Measurements from ENCODE around the gene RAB22A. TPM values are rescaled to one million over a fixed set of nuclear protein-coding genes. Genes with fewer than 3 reads are reported as not detected.

Gene RAB22A
- total RNA-seq, 1 donor from 2014 or later = 7.9 TPM

- Mint-ChIP-seq H3K27me3 (ENCODE audit: insufficient read depth, low read depth) (no peaks in the 10 kb centered on the region), H3K36me3 (peaks cover 11% of the 10 kb centered on the region), H3K4me3 (no peak overlapping the region), H3K27ac (no peak overlapping the region), H3K4me1 (peaks cover 2% of the 10 kb centered on the region), H3K9me3 (peaks cover 2% of the 10 kb centered on the region)
- H3F3A ChIP-seq (ENCODE audit: low read depth) = peaks cover 7% of the 10 kb centered on the region
- no peaks in the 10 kb centered on the region for H3K9me3 ChIP-seq (ENCODE audit: low read depth)
- H3K36me3 ChIP-seq = no peaks in the 10 kb centered on the region
- H3K9ac ChIP-seq = no peak overlapping the region
- H2AFZ ChIP-seq (replicated peaks) = no peak overlapping the region
- H3K4me3 ChIP-seq = no peak overlapping the region
- H3K27ac ChIP-seq = no peak overlapping the region
- H3K27me3 ChIP-seq = no peaks in the 10 kb centered on the region
- no peak for DNase-seq (ENCODE audit: low spot score)
- no peak overlapping the region for H3K4me2 ChIP-seq
- peaks cover 100% of the 10 kb centered on the region for H3K79me2 ChIP-seq (ENCODE audit: low read depth)
- TF ChIP-seq CTCF (IDR thresholded peaks at IDR 0.05) (no peak), EZH2phosphoT487 (IDR thresholded peaks at IDR 0.05) (no peak), EZH2 (IDR thresholded peaks at IDR 0.05) (no peak)
- peaks cover 73% of the 10 kb centered on the region for H4K20me1 ChIP-seq (ENCODE audit: low read depth)
- H3K4me1 ChIP-seq = peaks cover 21% of the 10 kb centered on the region
Observed at GRCh38 chr20:58406422-58407001, 97.0 kb downstream of the RAB22A start.

DNA sequence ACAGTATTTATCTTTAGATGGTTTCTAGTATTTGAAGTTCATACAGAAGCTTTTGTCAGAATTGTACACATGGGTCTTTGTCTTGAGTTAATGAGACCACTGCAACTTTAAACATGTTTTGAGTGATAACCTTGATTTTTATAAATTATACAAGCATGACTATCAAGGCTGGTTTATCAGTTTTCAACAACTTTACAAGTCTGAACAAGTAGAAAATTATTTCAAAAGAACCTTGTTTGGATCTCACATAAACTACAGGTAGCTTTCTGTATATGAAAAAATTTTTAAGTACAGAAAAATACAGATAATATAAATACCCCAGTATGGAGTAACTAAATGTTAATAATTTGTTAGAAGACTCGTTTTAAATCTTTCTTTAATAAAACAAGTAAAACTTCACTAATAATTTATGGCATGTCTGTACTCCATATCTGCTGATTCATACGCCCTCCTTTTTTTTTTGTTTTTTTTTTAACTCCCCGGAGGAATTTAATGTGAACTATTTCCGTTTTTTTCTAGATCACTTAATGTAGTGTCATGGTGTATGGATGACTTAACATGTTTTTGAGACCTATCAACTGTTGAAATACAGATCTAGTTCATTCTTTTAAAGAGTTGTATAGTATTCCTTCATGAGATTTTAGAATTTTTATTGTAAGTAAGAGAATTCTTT lies 97.8 kb downstream of the RAB22A start:
- Mint-ChIP-seq H3K36me3 (peaks cover 14% of the 10 kb centered on the region), H3K9me3 (peaks cover 6% of the 10 kb centered on the region), H3K27me3 (ENCODE audit: insufficient read depth, low read depth) (no peaks in the 10 kb centered on the region), H3K4me1 (peaks cover 2% of the 10 kb centered on the region), H3K27ac (no peak overlapping the region), H3K4me3 (no peak overlapping the region)
- no peak for DNase-seq (ENCODE audit: low spot score)
- Histone ChIP-seq H3K36me3 (no peaks in the 10 kb centered on the region), H3F3A (ENCODE audit: low read depth) (peaks cover 11% of the 10 kb centered on the region), H3K79me2 (ENCODE audit: low read depth) (peaks cover 100% of the 10 kb centered on the region), H3K27me3 (no peaks in the 10 kb centered on the region), H3K9me3 (ENCODE audit: low read depth) (no peaks in the 10 kb centered on the region), H3K27ac (no peak overlapping the region), H2AFZ (replicated peaks) (no peak overlapping the region), H3K4me1 (peaks cover 21% of the 10 kb centered on the region), H3K4me2 (no peak overlapping the region), H3K4me3 (no peak overlapping the region), H3K9ac (no peak overlapping the region), H4K20me1 (ENCODE audit: low read depth) (peaks cover 65% of the 10 kb centered on the region)
- no peak for TF ChIP-seq EZH2phosphoT487 (IDR thresholded peaks at IDR 0.05)
- no peak for TF ChIP-seq CTCF (IDR thresholded peaks at IDR 0.05)
- no peak for TF ChIP-seq EZH2 (IDR thresholded peaks at IDR 0.05)

- H4K20me1 ChIP-seq (ENCODE audit: low read depth) = peaks cover 58% of the 10 kb centered on the region
- peaks cover 99% of the 10 kb centered on the region for H3K79me2 ChIP-seq (ENCODE audit: low read depth)
- H3K4me2 ChIP-seq = no peak overlapping the region
- H3K36me3 Mint-ChIP-seq = peaks cover 17% of the 10 kb centered on the region
- TF ChIP-seq EZH2 (IDR thresholded peaks at IDR 0.05) = no peak
- no peak for TF ChIP-seq EZH2phosphoT487 (IDR thresholded peaks at IDR 0.05)
- no peak for TF ChIP-seq CTCF (IDR thresholded peaks at IDR 0.05)
- H3K36me3 ChIP-seq = no peaks in the 10 kb centered on the region
- H3K27me3 ChIP-seq = no peaks in the 10 kb centered on the region
- no peak overlapping the region for H3K9ac ChIP-seq
- no peak overlapping the region for H3K27ac ChIP-seq
- no peak for DNase-seq (ENCODE audit: low spot score)
- peaks cover 21% of the 10 kb centered on the region for H3K4me1 ChIP-seq
- H3K9me3 ChIP-seq (ENCODE audit: low read depth) = no peaks in the 10 kb centered on the region
- peaks cover 15% of the 10 kb centered on the region for H3F3A ChIP-seq (ENCODE audit: low read depth)
- no peak overlapping the region for H3K4me3 ChIP-seq
- no peak overlapping the region for H3K27ac Mint-ChIP-seq
- H3K9me3 Mint-ChIP-seq = peaks cover 11% of the 10 kb centered on the region
- peaks cover 2% of the 10 kb centered on the region for H3K4me1 Mint-ChIP-seq
- no peak overlapping the region for H3K4me3 Mint-ChIP-seq
- no peak overlapping the region for H2AFZ ChIP-seq (replicated peaks)
- no peaks in the 10 kb centered on the region for H3K27me3 Mint-ChIP-seq (ENCODE audit: insufficient read depth, low read depth)
Observed at GRCh38 chr20:58407966-58408557, 98.5 kb downstream of the RAB22A start.
